NCI-H345 treated with DMSO at 0.1 percent for 48 hours (cell line): ENCODE data around the gene ATP10B.
A peak's percentile ranks its signal among the peaks of the same experiment; 100 is the strongest.
"Not testable (repeated sequence)": the region's sequence is repeated elsewhere in the genome, so short reads cannot be mapped to it uniquely, and the experiment has no call there.

Experiments used
- DNase-seq: peaks from one replicate; lab custom pipeline; 2025; ENCODE audit not compliant: unreplicated experiment; lab: John Stamatoyannopoulos, UW

Gene ATP10B

DNA sequence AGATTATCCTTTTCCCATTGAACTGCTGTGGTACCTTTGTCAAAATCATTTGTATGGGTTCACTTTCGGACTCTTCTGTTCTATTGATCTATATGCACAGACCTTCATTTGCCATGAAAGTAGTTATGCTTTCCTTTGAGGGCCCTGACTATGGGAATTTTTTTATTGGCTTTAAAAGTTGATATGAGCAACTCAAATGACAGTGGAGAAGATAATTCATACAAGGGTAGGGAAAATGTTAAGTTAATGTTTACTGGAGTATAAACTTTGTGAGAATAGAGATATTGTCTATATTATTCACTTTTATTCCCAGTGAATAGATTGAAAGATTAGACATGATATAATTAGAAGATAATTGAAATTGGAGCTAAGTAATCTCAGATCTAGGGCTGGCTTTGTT is 94.8 kb downstream of the ATP10B start:
- DNase-seq, result no peak

GRCh38 chr5:160750938-160751657 is 100.9 kb downstream of the ATP10B start:
- DNase-seq, result no peak

GRCh38 chr5:160749682-160750081 is 102.3 kb downstream of the ATP10B start:
- DNase-seq, result no peak

DNA sequence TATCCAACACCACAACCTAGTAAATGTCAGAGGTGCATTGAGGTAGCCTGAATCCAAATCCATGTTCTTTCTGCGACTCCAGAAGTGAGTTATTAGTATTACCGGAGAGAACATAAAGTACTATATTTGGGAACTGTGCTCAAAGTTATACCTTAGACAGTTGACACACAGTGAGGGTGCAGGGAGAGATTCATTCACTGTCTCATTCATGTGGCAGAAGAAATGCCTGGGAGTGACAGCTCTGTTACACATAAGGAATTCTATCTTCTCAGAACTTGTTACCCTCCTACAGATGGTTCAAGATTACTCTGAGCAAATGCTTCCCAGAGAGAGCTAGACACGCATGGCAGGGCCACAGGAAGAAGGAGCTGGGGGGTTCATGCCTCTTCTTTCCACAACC is 103.0 kb downstream of the ATP10B start:
- no peak for DNase-seq

DNA sequence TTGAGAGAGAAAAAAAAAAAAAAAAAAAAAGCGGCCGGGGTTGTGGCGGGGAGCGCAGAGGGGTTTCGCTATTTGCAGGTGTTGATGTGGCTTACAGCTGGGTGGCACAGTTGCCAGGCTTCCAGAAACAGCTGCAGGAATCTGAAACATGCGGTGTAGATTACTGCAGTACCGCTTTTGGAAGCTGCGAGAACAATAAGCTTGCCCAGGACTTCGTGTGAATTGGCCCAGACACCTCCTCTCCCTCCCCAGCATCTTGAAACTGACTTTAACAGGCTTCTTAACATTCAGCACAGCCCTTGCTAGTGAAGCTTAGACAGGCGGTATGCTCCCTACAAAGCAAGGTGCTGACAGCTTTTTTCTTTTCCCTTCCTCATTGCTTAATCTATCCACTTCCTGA is 104.0 kb downstream of the ATP10B start:
- DNase-seq, result no peak

GRCh38 chr5:160747559-160747958 is 104.5 kb downstream of the ATP10B start:
- no peak for DNase-seq

DNA sequence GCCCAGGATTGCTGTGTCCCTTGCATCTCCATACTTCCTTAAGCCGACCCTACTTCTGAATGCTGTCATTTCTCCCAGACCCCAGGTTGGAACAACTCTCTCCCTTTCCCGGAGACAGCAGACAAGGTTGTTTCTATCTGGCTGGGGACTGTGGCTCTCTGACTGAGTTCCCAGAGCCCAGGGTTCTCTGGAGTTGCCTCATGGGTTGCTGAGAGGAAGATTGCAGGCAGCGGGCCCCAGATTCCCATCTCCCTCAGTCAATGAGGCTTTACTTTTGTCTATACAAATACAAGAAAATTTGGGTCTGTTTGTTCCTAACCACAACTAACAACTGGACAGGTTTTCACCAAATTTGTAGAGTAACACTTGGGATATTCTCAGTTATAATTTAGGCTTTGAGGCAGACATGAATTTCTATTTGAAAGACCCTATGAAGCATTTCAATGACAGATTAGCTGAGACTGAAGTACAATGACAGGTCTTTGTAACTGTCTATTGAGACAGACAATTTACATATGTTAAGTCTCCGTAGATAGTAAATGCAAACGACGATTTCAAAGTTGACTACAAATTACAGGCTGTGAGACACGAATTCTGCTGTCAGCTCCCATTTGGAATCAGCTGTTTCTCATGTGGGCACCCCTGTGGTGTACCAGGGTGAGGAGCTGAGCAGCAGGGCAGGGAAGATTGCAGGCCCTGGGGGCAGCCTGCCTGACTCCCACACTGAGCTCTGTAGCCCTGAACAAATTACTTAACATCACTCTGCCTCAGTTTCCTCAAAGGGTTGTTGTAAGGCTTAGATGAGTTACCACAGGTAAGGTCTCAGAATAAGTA is 107.5 kb downstream of the ATP10B start:
- DNase-seq, result no peak

DNA sequence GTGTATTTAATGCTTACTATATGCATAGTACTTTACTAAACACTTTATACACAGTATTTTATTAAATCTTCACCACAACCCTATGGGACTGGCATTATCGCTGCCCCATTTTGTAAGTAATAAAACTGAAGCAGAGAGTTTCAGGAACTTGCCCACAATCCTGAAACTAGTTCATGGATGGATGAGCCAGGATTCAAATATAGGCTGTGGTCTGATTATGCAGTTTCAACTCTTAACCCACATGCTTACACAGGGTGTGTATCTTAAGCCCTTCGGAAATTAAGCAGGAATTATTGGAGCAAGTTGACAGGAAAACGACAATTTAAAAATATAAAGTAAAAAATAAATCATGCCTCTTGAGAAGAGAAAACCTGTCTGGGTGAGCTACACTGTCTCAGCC is 109.0 kb downstream of the ATP10B start:
- no peak for DNase-seq

DNA sequence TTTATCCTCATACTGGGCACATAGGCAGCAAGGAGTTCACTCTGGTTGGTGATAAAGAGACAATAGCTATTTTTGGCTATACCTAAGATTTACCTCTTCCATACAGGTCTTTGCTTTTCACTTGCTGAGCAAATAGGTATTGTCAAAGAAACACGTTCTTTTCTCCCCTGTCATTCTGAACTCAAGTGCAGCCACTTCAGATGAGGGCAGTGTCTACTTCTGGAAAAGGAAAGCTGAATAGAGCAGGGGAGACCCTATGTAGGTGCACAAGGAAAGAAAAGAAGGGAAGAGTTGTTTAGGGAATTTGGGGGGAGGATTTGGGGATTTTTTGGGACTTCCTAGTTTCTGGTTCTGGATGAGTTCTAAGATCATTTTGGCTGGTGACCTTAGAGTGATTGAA is 109.6 kb downstream of the ATP10B start:
- DNase-seq, result peak; percentile 16

GRCh38 chr5:160727296-160727997 is 124.6 kb downstream of the ATP10B start:
- no peak for DNase-seq

GRCh38 chr5:160726721-160727120 is 125.3 kb downstream of the ATP10B start:
- no peak for DNase-seq

GRCh38 chr5:160720822-160721221 is 131.2 kb downstream of the ATP10B start:
- no peak for DNase-seq

- not testable (repeated sequence) for DNase-seq
These were observed 136.5 kb downstream of the ATP10B start for GRCh38 chr5:160715508-160715907.

DNA sequence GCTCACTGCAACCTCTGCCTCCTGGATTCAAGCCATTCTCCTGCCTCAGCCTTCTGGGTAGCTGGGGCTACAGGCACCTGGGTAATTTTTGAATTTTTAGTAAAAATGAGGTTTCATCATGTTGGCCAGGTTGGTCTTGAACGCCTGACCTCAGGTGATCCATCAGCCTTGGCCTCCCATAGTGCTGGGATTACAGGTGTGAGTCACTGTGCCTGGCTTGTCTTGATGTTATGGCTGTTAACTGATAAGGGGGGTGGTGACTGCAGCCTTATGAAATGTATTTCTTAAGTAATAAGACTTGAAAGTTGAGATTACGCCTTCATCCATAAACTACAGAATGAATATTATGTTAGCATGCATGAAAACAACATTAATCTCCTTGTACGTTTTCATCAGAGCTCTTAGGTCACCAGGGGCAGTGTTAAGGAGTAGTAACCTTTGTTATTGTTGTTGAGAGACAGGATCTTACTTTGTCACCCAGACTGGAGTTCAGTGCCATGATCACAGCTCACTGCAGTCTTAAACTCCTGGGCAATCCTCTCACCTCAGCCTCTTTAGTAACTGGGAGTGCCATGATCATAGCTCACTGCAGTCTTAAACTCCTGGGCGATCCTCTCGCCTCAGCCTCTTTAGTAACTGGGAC is 148.3 kb downstream of the ATP10B start:
- no peak for DNase-seq

- no peak for DNase-seq
These were observed 149.1 kb downstream of the ATP10B start for GRCh38 chr5:160702934-160703333.

DNA sequence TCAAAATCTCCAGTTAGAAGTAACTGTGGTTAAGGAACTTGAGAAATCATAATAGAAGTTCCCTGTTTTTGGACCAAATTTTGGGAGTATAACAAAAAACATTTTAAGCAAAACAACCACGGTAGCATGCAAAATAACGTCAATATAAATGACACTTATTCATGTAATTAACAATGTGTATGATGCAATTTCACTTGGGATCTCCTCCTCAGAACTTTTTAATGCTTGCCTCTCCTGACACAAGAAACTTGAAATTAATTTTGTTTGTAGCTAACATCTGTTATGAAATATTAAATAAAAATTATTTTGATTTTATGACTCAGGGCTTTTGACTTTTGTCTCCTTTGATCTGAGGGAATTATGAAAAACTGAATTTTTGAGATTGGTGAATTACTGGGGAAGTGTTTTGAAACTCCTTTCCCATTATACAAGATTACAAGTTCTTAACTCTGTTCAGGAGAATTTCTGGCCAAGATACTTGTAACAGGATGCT is 149.7 kb downstream of the ATP10B start:
- no peak for DNase-seq

DNA sequence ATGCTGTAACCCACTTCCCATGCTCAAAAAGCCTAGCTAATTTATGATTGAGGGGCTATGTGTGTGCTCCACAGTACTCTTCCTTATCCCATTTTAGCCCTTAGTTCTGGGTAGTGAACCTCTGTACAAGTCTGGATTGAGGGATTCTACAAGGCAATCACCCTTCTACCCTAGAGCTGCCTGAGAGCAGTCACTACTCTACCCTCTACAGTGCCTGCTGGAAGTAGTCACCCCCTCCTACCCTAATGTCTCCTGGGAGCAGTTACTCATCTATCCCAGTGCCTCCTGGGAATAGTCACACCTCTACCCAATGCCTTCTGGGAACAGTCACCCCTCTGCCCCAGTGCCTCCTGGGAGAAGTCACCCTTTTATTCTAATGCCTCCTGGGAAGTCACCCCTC is 150.6 kb downstream of the ATP10B start:
- DNase-seq, result no peak

DNA sequence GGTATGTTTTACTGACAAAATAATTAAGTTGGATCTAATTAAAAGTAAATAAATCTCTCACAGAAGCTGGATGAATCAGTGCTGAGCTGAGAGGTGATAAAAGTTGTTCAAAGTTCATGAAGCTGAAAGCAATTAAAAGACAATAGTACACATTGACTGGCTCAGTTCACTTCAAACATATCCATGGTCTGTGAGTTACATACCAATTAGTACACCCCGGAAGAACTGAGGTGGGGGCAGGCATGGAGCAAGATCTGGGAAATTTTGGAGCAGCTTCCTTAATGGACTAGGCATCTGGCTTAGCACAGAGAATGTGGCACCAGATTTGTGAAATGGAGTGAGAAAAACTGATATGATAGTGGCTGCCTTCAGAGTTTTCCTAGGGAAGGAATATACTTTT is 152.7 kb downstream of the ATP10B start:
- no peak for DNase-seq

DNA sequence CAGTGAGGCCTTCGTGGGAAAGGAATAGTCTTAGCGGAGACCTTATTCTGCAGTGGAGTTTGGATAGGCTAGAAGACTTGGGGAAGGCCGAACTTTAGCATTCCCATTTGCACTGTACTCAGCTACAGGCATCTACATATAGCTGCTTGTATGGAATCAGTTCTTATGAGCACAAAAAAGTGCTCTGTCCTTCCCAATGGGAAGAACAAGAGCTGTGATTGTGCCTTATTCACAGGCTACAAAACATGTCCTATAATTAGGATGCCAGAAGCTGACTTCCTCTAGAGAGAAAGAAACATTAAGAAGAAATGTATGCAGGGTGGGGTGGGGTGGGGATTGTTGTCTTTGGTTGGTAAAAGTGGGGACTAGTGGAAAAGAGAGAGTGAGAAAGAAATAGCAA is 154.7 kb downstream of the ATP10B start:
- DNase-seq, result no peak

- no peak for DNase-seq
These were observed 157.1 kb downstream of the ATP10B start for GRCh38 chr5:160694896-160695295.

DNA sequence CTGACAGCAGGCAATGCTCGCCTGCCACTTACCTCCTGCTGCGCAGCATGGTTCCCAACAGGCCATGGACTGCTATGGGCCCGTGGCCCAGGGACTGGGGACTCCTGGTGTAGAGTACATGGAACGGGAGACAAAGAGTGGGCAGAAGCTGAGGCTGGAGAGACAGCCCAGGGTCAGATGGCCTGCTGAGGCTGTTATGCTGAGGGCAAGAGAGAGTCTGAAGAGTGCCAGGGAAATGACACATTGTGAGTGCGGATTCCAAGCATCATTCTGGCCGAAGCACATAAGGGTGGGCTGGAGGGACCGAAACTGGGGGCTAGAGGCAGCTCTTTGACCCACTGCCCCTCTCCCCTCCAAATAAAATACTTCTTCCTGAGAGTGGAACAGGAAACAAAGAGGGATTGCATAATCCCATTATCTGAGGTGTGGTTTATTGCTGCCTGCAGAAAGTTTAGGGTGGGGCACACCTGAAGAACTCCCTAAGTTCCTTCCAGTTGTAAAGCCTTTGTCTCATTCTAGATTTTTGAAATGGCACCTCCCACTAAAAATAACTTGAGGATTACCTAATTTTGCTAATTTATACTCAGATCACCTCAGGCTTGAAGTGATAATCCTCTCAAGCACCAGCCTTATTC is 158.1 kb downstream of the ATP10B start:
- no peak for DNase-seq
